ENCODE data around the gene MAP3K14.

The MAP3K14 gene

DNA sequence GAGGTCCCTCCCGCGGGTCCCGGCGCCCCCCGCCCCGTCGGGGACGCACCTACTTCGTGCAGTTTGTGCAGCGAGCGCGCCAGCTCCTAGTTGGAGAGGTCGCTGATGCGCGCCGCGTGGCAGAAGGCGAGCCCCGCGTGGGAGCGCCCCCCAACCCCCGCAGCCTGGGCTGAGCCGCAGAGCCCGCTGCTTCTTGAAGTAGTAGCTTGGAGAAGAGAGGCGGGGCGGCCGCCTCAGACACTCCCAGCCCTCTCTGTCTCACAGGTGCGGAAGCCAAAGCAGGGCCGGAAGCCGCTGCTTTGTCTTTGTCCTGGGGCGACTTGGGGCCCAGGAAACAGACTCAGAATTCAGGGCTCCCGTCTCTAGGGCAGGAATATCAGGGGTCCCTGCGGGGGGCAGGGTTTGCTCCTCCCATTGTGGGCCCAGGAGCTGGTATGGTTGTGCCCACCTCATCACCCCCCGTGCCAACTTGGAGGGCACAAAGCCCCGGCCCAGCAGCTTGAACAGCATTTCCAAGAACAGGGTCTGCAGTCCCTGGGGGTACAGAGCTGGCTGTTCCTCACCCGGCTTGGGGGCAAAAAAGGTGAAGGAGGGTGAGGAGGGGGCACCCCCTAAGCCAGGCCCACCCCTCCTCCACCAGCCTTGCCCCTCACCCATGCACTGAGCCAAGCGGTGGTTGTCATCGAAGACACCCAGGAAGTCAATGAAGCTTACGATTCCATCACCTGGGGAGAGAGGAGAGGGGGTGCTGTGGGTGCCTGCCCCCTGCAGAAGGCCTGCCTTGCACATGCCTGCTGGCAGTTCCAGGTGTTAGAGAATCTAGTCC lies 68.5 kb downstream of the MAP3K14 start:
- Histone ChIP-seq H3K27me3 (ENCODE audit: low read depth, low read length) (no peaks in the 10 kb centered on the region), H3K27ac (ENCODE audit: low read length) (peak overlapping the region; percentile 70), H3K79me2 (ENCODE audit: low read length) (peaks cover 7% of the 10 kb centered on the region; the same call in 1 of the 2 replicates), H3K9me3 (ENCODE audit: insufficient read depth, low read length) (no peaks in the 10 kb centered on the region), H3K9ac (ENCODE audit: low read length) (peak overlapping the region; percentile 85), H2AFZ (ENCODE audit: low read depth, low read length) (no peak overlapping the region; the same call in 1 of the 2 replicates), H4K20me1 (ENCODE audit: insufficient read depth, low read length) (no peaks in the 10 kb centered on the region), H3K36me3 (replicated peaks; ENCODE audit: low read depth, low read length) (peaks cover 7% of the 10 kb centered on the region), H3K4me3 (ENCODE audit: low read length) (peak overlapping the region; percentile 94), H3K4me2 (ENCODE audit: low read length) (peak overlapping the region; percentile 92), H3K4me1 (ENCODE audit: low read length) (peaks cover 15% of the 10 kb centered on the region; the same call in 1 of the 2 replicates)
- TF ChIP-seq EZH2phosphoT487 (IDR thresholded peaks at IDR 0.05; ENCODE audit: low read depth) (no peak), CTCF (IDR thresholded peaks at IDR 0.05; ENCODE audit: low read depth, low read length) (no peak)

DNA sequence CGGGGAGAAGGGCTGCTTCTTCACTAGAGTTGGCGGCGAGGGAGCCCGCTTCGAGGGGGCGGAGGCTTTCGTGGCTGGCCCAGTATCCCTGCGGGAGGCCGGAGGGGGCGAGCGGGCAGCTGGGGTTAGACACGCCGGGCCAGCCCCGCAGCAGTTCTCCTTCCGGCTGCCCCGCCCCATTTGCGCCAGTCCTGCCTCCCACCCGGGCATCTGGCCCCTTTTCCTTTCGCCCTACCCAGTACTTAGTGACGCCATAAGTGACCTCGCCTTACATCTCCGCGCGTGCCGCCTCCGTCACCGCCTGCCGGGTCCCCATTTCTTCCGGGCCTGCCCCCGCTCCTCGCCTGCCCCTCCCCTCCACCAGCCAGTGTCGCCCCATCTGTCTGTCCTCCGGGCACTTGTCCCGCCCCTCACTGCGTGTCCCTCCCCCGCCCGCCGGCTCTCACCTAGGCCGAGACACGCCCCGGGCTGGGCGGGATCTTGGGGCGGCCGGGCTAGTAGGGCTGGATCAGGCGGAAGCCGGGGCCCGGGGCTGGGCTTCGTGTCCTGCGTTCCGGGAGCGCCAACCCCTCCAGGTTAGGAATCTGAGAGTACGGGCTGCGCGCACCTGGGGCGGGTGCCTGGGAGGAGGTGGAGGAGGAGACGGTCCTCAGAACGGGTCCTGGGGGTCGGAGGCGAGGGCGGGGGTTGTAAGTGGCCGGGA lies 69.2 kb downstream of the MAP3K14 start:
- Histone ChIP-seq H3K4me2 (ENCODE audit: low read length) (peak overlapping the region; percentile 92), H3K9ac (ENCODE audit: low read length) (peak overlapping the region; percentile 85), H4K20me1 (ENCODE audit: insufficient read depth, low read length) (no peaks in the 10 kb centered on the region), H3K9me3 (ENCODE audit: insufficient read depth, low read length) (no peaks in the 10 kb centered on the region), H2AFZ (ENCODE audit: low read depth, low read length) (no peak overlapping the region), H3K4me3 (ENCODE audit: low read length) (peak overlapping the region; percentile 94), H3K36me3 (replicated peaks; ENCODE audit: low read depth, low read length) (peaks cover 7% of the 10 kb centered on the region), H3K4me1 (ENCODE audit: low read length) (peaks cover 15% of the 10 kb centered on the region; the same call in 1 of the 2 replicates), H3K27ac (ENCODE audit: low read length) (peak overlapping the region; percentile 70), H3K79me2 (ENCODE audit: low read length) (peaks cover 7% of the 10 kb centered on the region; the same call in 1 of the 2 replicates), H3K27me3 (ENCODE audit: low read depth, low read length) (no peaks in the 10 kb centered on the region)
- TF ChIP-seq EZH2phosphoT487 (IDR thresholded peaks at IDR 0.05; ENCODE audit: low read depth) (no peak), CTCF (IDR thresholded peaks at IDR 0.05; ENCODE audit: low read depth, low read length) (no peak)

GRCh38 chr17:45246861-45247428 lies 69.9 kb downstream of the MAP3K14 start:
- no peaks in the 10 kb centered on the region for H4K20me1 ChIP-seq (ENCODE audit: insufficient read depth, low read length)
- no peak for TF ChIP-seq EZH2phosphoT487 (IDR thresholded peaks at IDR 0.05; ENCODE audit: low read depth)
- TF ChIP-seq CTCF (IDR thresholded peaks at IDR 0.05; ENCODE audit: low read depth, low read length), result peak; percentile 28
- peak overlapping the region; percentile 70 for H3K27ac ChIP-seq (ENCODE audit: low read length)
- peak overlapping the region; percentile 94 for H3K4me3 ChIP-seq (ENCODE audit: low read length)
- peaks cover 7% of the 10 kb centered on the region for H3K36me3 ChIP-seq (replicated peaks; ENCODE audit: low read depth, low read length)
- H3K9ac ChIP-seq (ENCODE audit: low read length), result peak overlapping the region; percentile 57
- H3K79me2 ChIP-seq (ENCODE audit: low read length), result peaks cover 7% of the 10 kb centered on the region; the same call in 1 of the 2 replicates
- no peak overlapping the region for H2AFZ ChIP-seq (ENCODE audit: low read depth, low read length)
- peaks cover 15% of the 10 kb centered on the region; the same call in 1 of the 2 replicates for H3K4me1 ChIP-seq (ENCODE audit: low read length)
- no peaks in the 10 kb centered on the region for H3K9me3 ChIP-seq (ENCODE audit: insufficient read depth, low read length)
- H3K27me3 ChIP-seq (ENCODE audit: low read depth, low read length), result no peaks in the 10 kb centered on the region
- H3K4me2 ChIP-seq (ENCODE audit: low read length), result peak overlapping the region; percentile 92
